Effector CD4-positive, alpha-beta T cell (primary cell): ENCODE data around the gene CDH13.

Source experiments
- DNase-seq: peaks from one replicate; pipeline ENCODE4 v3.0.0-alpha.2; 2020

The CDH13 gene

GRCh38 chr16:83651871-83652270, 1025.1 kb downstream of the CDH13 start:
- no peak for DNase-seq

- no peak for DNase-seq
Measured at GRCh38 chr16:83652943-83653342, 1026.2 kb downstream of the CDH13 start.

- no peak for DNase-seq
Measured at GRCh38 chr16:83653785-83654184, 1027.0 kb downstream of the CDH13 start.

GRCh38 chr16:83660282-83660681, 1033.5 kb downstream of the CDH13 start:
- DNase-seq, result no peak

- no peak for DNase-seq
Measured at GRCh38 chr16:83661656-83662055, 1034.9 kb downstream of the CDH13 start.

- DNase-seq, result no peak
Measured at GRCh38 chr16:83666449-83666848, 1039.7 kb downstream of the CDH13 start.

GRCh38 chr16:83669456-83669855, 1042.7 kb downstream of the CDH13 start:
- no peak for DNase-seq

- DNase-seq, result no peak
Measured at GRCh38 chr16:83674931-83675535, 1048.3 kb downstream of the CDH13 start.

GRCh38 chr16:83676086-83676485, 1049.3 kb downstream of the CDH13 start:
- DNase-seq, result no peak

GRCh38 chr16:83680980-83681379, 1054.2 kb downstream of the CDH13 start:
- no peak for DNase-seq

GRCh38 chr16:83681381-83681956, 1054.7 kb downstream of the CDH13 start:
- no peak for DNase-seq

- no peak for DNase-seq
Measured at GRCh38 chr16:83682116-83682867, 1055.5 kb downstream of the CDH13 start.

GRCh38 chr16:83682868-83683235, 1056.1 kb downstream of the CDH13 start:
- DNase-seq, result no peak

- no peak for DNase-seq
Measured at GRCh38 chr16:83685615-83686165, 1058.9 kb downstream of the CDH13 start.

GRCh38 chr16:83686726-83687125, 1060.0 kb downstream of the CDH13 start:
- no peak for DNase-seq

GRCh38 chr16:83689385-83689831, 1062.6 kb downstream of the CDH13 start:
- no peak for DNase-seq

GRCh38 chr16:83692224-83692623, 1065.5 kb downstream of the CDH13 start:
- no peak for DNase-seq

GRCh38 chr16:83698964-83699363, 1072.2 kb downstream of the CDH13 start:
- no peak for DNase-seq

GRCh38 chr16:83699817-83700216, 1073.0 kb downstream of the CDH13 start:
- DNase-seq, result no peak

GRCh38 chr16:83700918-83701317, 1074.1 kb downstream of the CDH13 start:
- DNase-seq, result no peak

GRCh38 chr16:83701494-83701893, 1074.7 kb downstream of the CDH13 start:
- DNase-seq, result no peak

GRCh38 chr16:83704656-83705055, 1077.9 kb downstream of the CDH13 start:
- no peak for DNase-seq

GRCh38 chr16:83705856-83706255, 1079.1 kb downstream of the CDH13 start:
- no peak for DNase-seq

- DNase-seq, result no peak
Measured at GRCh38 chr16:83706394-83706793, 1079.6 kb downstream of the CDH13 start.
